Ovary (tissue), 3 donors: Measurements from ENCODE around the gene FMO4.

ENCODE experiments used
- CTCF ChIP-seq, 3 donors: fragments of 450-650 bp in 2 of 3; fragments of 200-600 bp in 1 of 3; IDR thresholded peaks; one replicate each; pipeline versions ENCODE4 v1.5.1 to v1.8.0; 2016 to 2022; ENCODE audit warnings: antibody characterized with exemption in 3 of 3, mild to moderate bottlenecking in 1 of 3
- EP300 ChIP-seq: sonication (generic); formaldehyde crosslinking; IDR thresholded peaks from one replicate; pipeline ENCODE4 v1.6.1; 2017; ENCODE audit warnings: antibody characterized with exemption
- POLR2A ChIP-seq: fragments of 450-650 bp; IDR thresholded peaks from one replicate; pipeline ENCODE4 v1.6.1; 2017; ENCODE audit warnings: antibody characterized with exemption, mild to moderate bottlenecking, moderate library complexity
- donor health status: DM: no; HTN: no; CAD: no.

GRCh38 chr1:171366816-171367215, 52.8 kb downstream of the FMO4 start:
- TF ChIP-seq CTCF (IDR thresholded peaks at IDR 0.05) (no peak), POLR2A (no peak), EP300 (no peak)
